K562 (cell line): Measurements from ENCODE around the gene RAB3D. TPM values are rescaled to one million over a fixed set of nuclear protein-coding genes. Genes with fewer than 3 reads are reported as not detected.

Experiments
- CBX5 ChIP-seq: IDR thresholded peaks from 2 replicates; pipeline ENCODE4 v1.6.1; 2014; ENCODE audit warnings: low read depth, borderline replicate concordance
- CHD1 ChIP-seq: fragments of 200-600 bp; sonication (generic); IDR thresholded peaks from one replicate; pipeline ENCODE4 v1.6.1; 2012; ENCODE audit warnings: mild to moderate bottlenecking, moderate library complexity, low read length, inconsistent platforms
- DMBX1 ChIP-seq: fragments of 250-450 bp; sonication (Bioruptor Pico); IDR thresholded peaks from 2 replicates; pipeline ENCODE4 v1.8.0; 2022; ENCODE audit warnings: inconsistent platforms, mild to moderate bottlenecking, moderate library complexity, borderline replicate concordance
- DNMT1 ChIP-seq: fragments of 450-650 bp; IDR thresholded peaks from 2 replicates; pipeline ENCODE4 v1.6.1; 2016; ENCODE audit warnings: antibody characterized with exemption, mild to moderate bottlenecking
- GATAD2A ChIP-seq: fragments of 450-650 bp; IDR thresholded peaks from 2 replicates; pipeline ENCODE4 v1.6.1; 2017
- GTF2A2 ChIP-seq: IDR thresholded peaks from 2 replicates; pipeline ENCODE4 v1.6.1; 2016; ENCODE audit warnings: mild to moderate bottlenecking, missing genetic modification characterization, missing compliant biosample characterization
- KLF13 ChIP-seq: fragments of 450-650 bp; IDR thresholded peaks from 2 replicates; pipeline ENCODE4 v1.6.1; 2016; ENCODE audit warnings: missing genetic modification characterization, low read depth, mild to moderate bottlenecking, missing compliant biosample characterization, moderate library complexity, borderline replicate concordance
- NFRKB ChIP-seq: fragments of 450-650 bp; IDR thresholded peaks from 2 replicates; pipeline ENCODE4 v1.6.1; 2016; ENCODE audit warnings: low read depth
- NRF1 ChIP-seq, 2 experiments: fragments of 450-650 bp; IDR thresholded peaks in 1 of 2; conservative IDR thresholded peaks in 1 of 2; 2 replicates each; pipeline ENCODE4 v1.6.1; 2014; ENCODE audit warnings: mild to moderate bottlenecking in 2 of 2
- REST ChIP-seq, 2 experiments: fragments of 450-650 bp; formaldehyde crosslinking in 1 of 2; IDR thresholded peaks; 2 replicates each; pipeline versions ENCODE4 v1.4.0 to v1.6.1; 2014 to 2020; ENCODE audit warnings: mild to moderate bottlenecking in 2 of 2, borderline replicate concordance in 1 of 2, low read depth in 1 of 2
- SIX5 ChIP-seq, 2 experiments: IDR thresholded peaks; 2 replicates each; pipeline ENCODE4 v1.6.1; 2011; ENCODE audit warnings: low read length in 2 of 2, borderline replicate concordance in 1 of 2, low read depth in 1 of 2, mild to moderate bottlenecking in 1 of 2, moderate library complexity in 1 of 2; ENCODE audit not compliant: insufficient read depth in 1 of 2
- ZBED1 ChIP-seq: IDR thresholded peaks from 2 replicates; pipeline ENCODE4 v1.6.1; 2014
- ZNF511 ChIP-seq: sonication (generic); formaldehyde crosslinking; IDR thresholded peaks from 2 replicates; pipeline ENCODE4 v1.8.0; 2022; ENCODE audit warnings: mild to moderate bottlenecking, missing genetic modification reagents
- polyA plus RNA-seq, 8 experiments: library from polyadenylated mRNA; depleted of rRNA in 4 of 8; stranded (reverse) in 5 of 8; unstranded in 3 of 8; fragments of >200 nt; fragmentation: Nextera tagmentation in 2 of 8; fragmentation: Illumina TruSeq in 1 of 8; extraction: Ambion mirVana in 2 of 8; extraction: Trizol in 1 of 8; gene quantifications; 2 replicates each; pipeline versions ENCODE4 v1.2.1 to v1.2.3, GENCODE V29; 2011 to 2014; ENCODE audit warnings: inconsistent platforms in 1 of 8, missing spikeins in 1 of 8
- total RNA-seq, 7 experiments: library from RNA; depleted of rRNA in 6 of 7; stranded (reverse); fragments of >200 nt in 6 of 7; fragmentation: Illumina TruSeq in 2 of 7; extraction: Trizol in 2 of 7; gene quantifications; 2 replicates each; pipeline versions ENCODE4 v1.2.1 to v1.2.3, GENCODE V29; 2011 to 2021; ENCODE audit warnings: low replicate concordance in 1 of 7
- TF ChIP-seq, protein P1 (sequence below): fragments of 450-650 bp; IDR thresholded peaks from 2 replicates; pipeline ENCODE4 v1.6.1; 2016; ENCODE audit warnings: missing biosample characterization, missing genetic modification characterization
- TF ChIP-seq, protein P2 (sequence below): fragments of 200-800 bp; sonication (Bioruptor generic); IDR thresholded peaks from 2 replicates; pipeline ENCODE4 v1.6.1; 2017; ENCODE audit warnings: missing genetic modification characterization, missing compliant biosample characterization

The RAB3D gene
- total and polyA plus RNA-seq, 9 of the 15 experiments (the other 6 are each of a cell fraction or from before 2014, with no cell fraction given) = 0.34 to 3.3 (median 1.3) TPM

GRCh38 chr19:11293433-11294389 is 45.7 kb downstream of the RAB3D start (continued):
- peak; percentile 92 for TF ChIP-seq REST (IDR thresholded peaks at IDR 0.05; ENCODE audit: borderline replicate concordance)
- 0 out of 2 replicates have a peak, but pooled peaks have one; percentile 54 for TF ChIP-seq REST (CRISPR knock-in tag; IDR thresholded peaks at IDR 0.05; ENCODE audit: low read depth)
- TF ChIP-seq, protein P1, sequence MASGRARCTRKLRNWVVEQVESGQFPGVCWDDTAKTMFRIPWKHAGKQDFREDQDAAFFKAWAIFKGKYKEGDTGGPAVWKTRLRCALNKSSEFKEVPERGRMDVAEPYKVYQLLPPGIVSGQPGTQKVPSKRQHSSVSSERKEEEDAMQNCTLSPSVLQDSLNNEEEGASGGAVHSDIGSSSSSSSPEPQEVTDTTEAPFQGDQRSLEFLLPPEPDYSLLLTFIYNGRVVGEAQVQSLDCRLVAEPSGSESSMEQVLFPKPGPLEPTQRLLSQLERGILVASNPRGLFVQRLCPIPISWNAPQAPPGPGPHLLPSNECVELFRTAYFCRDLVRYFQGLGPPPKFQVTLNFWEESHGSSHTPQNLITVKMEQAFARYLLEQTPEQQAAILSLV (tag) = no peak
- TF ChIP-seq, protein P2, sequence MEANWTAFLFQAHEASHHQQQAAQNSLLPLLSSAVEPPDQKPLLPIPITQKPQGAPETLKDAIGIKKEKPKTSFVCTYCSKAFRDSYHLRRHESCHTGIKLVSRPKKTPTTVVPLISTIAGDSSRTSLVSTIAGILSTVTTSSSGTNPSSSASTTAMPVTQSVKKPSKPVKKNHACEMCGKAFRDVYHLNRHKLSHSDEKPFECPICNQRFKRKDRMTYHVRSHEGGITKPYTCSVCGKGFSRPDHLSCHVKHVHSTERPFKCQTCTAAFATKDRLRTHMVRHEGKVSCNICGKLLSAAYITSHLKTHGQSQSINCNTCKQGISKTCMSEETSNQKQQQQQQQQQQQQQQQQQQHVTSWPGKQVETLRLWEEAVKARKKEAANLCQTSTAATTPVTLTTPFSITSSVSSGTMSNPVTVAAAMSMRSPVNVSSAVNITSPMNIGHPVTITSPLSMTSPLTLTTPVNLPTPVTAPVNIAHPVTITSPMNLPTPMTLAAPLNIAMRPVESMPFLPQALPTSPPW (CRISPR knock-in tag) = peak; percentile 82
- TF ChIP-seq NRF1 (conservative IDR thresholded peaks at IDR 0.05 in 1 of 2, IDR thresholded peaks at IDR 0.05 in 1 of 2) = peak in 1 of 2 experiments; percentile 18; a peak in 1 of 4 replicates
- TF ChIP-seq CBX5 = no peak
- no peak for TF ChIP-seq DMBX1 (CRISPR knock-in tag)
- TF ChIP-seq SIX5 (IDR thresholded peaks at IDR 0.05; ENCODE audit: borderline replicate concordance in 1 of 2, insufficient read depth in 1 of 2, low read depth in 1 of 2, low read length in 2 of 2) = no peak
- no peak for TF ChIP-seq NFRKB
- no peak for TF ChIP-seq CHD1
- TF ChIP-seq GATAD2A = no peak; the same call in 1 of the 2 replicates
- no peak; the same call in 1 of the 2 replicates for TF ChIP-seq DNMT1
- TF ChIP-seq GTF2A2 = no peak
- peak; percentile 55; the same call in 1 of the 2 replicates for TF ChIP-seq KLF13
- TF ChIP-seq ZBED1 = no peak
- no peak; the same call in 1 of the 2 replicates for TF ChIP-seq ZNF511 (CRISPR knock-in tag)
